Smooth muscle cell of trachea (primary cell): ENCODE measurements around the gene TAF11L8. TPM values are rescaled to one million over a fixed set of nuclear protein-coding genes. Genes with fewer than 3 reads are reported as not detected.

Experiments used
- total RNA-seq: library from RNA; depleted of rRNA; stranded (reverse); fragments of >200 nt; gene quantifications from 2 replicates; pipeline ENCODE4 v1.2.1, GENCODE V29; 2014

Gene TAF11L8
- total RNA-seq = not detected in 2 replicates

GRCh38 chr5:17590860-17591259, at the start of gene TAF11L8:
TSS of gene TAF11L8 (minus strand) at chr5:17590960.

DNA sequence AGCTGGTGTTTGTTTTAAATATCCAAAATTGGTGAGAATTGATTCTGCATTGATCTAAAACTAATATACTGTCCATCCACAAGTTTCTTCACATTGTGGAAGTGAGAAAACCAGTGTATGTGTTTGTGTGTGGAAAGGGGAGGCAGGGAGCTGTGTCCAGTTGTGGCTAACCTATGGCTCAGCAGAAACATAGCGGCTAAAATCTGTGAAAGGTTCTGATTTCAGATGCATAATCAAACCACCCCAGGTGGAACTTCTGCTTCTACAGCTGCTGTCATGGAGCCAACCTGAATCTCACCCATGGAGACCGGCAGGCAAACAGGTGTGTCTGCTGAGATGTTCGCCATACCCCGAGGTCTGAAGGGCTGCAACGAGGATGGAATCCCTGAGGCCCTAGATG, 43.4 kb upstream of the TAF11L8 start, which contains the start of gene TAF11L14:
TAF11L14 (plus strand) TSS at position 301 of the 400 bp plus-strand sequence.

GRCh38 chr5:17631788-17632187, 41.0 kb upstream of the TAF11L8 start, which contains the start of gene TAF11L13:
TSS of gene TAF11L13 (plus strand) at chr5:17632088.

DNA sequence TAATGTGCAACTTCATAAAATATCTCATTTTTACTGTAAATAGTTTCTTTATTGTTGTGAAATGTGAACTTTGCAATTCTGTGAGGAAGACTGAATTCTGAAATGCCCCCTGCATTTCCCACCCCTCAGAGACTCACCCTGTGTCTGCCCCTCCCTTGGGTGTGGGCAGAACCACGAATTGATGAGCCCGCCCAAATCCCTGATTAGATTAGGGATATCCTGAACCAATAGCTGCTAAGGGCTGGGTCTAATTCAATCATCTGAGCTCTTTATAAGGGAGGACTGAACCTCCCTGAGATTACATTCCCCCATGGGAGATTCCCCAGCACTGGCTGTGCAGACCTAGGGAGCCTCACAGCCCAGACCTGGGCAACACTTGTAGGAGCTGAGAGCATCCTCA, 19.3 kb upstream of the TAF11L8 start, which contains the start of gene TAF11L12:
TAF11L12 (plus strand) TSS at position 301 of the 400 bp plus-strand sequence.

GRCh38 chr5:17603880-17604279, 13.1 kb upstream of the TAF11L8 start, which contains the start of gene TAF11L11:
TSS of gene TAF11L11 (plus strand) at chr5:17604183.

DNA sequence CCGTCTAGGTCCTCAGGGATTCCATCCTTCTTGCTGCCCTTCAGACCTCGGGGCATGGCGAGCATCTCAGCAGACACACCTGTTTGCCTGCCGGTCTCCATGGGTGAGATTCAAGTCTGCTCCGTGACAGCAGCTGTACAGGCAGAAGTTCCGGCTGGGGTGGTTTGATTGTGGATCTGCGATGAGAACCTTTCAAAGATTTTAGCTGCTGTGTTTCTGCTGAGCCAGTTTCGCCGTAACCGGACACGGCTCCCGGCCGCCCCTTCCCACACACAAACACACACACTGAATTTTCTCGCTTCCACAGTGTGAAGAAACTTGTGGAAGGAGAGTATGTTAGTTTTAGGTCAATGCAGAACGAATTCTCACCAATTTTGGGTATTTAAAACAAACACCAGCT, 7.0 kb upstream of the TAF11L8 start, which contains the start of gene TAF11L10:
TAF11L10 (minus strand) TSS at position 101 of the 400 bp plus-strand sequence.

DNA sequence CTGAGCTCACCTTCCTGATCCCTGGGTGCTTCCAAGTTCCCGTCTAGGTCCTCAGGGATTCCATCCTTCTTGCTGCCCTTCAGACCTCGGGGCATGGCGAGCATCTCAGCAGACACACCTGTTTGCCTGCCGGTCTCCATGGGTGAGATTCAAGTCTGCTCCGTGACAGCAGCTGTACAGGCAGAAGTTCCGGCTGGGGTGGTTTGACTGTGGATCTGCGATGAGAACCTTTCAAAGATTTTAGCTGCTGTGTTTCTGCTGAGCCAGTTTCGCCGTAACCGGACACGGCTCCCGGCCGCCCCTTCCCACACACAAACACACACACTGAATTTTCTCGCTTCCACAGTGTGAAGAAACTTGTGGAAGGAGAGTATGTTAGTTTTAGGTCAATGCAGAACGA, 3.5 kb upstream of the TAF11L8 start, which contains the start of gene TAF11L9:
TAF11L9 (minus strand) TSS at position 140 of the 400 bp plus-strand sequence.

DNA sequence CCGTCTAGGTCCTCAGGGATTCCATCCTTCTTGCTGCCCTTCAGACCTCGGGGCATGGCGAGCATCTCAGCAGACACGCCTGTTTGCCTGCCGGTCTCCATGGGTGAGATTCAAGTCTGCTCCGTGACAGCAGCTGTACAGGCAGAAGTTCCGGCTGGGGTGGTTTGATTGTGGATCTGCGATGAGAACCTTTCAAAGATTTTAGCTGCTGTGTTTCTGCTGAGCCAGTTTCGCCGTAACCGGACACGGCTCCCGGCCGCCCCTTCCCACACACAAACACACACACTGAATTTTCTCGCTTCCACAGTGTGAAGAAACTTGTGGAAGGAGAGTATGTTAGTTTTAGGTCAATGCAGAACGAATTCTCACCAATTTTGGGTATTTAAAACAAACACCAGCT, 5.1 kb downstream of the TAF11L8 start, which contains the start of gene TAF11L7:
TAF11L7 (minus strand) TSS at position 101 of the 400 bp plus-strand sequence.

Other genes with a start within 250 kb of the TAF11L8 start
- not detected in 2 replicates for gene TAF11L2, start 92.7 kb downstream of the TAF11L8 start, total RNA-seq
- gene TAF11L3, start 72.6 kb downstream of the TAF11L8 start, total RNA-seq = not detected in 2 replicates
- not detected in 2 replicates for gene TAF11L4, start 69.2 kb downstream of the TAF11L8 start, total RNA-seq
- not detected in 2 replicates for gene TAF11L5, start 65.7 kb downstream of the TAF11L8 start, total RNA-seq
- not detected in 2 replicates for gene TAF11L6, start 62.3 kb downstream of the TAF11L8 start, total RNA-seq
- not detected in 2 replicates for gene TAF11L7, start 5.2 kb downstream of the TAF11L8 start, total RNA-seq
- gene TAF11L9, start 3.4 kb upstream of the TAF11L8 start, total RNA-seq = not detected in 2 replicates
- gene TAF11L10, start 6.9 kb upstream of the TAF11L8 start, total RNA-seq = not detected in 2 replicates
- gene TAF11L11, start 13.2 kb upstream of the TAF11L8 start, total RNA-seq = not detected in 2 replicates
- gene TAF11L12, start 19.4 kb upstream of the TAF11L8 start, total RNA-seq = not detected in 2 replicates
- gene TAF11L13, start 41.1 kb upstream of the TAF11L8 start, total RNA-seq = not detected in 2 replicates
- gene TAF11L14, start 43.5 kb upstream of the TAF11L8 start, total RNA-seq = not detected in 2 replicates